NB4 (cell line): ENCODE results near the gene PPARA.

ENCODE experiments used
- CTCF ChIP-seq: IDR thresholded peaks from one replicate; pipeline ENCODE4 v1.5.1; 2012; ENCODE audit warnings: low read depth, low read length
- POLR2A ChIP-seq: IDR thresholded peaks from 2 replicates; pipeline ENCODE4 v1.6.1; 2011; ENCODE audit warnings: mild to moderate bottlenecking; ENCODE audit not compliant: insufficient read length; ENCODE audit errors: extremely low read depth

DNA sequence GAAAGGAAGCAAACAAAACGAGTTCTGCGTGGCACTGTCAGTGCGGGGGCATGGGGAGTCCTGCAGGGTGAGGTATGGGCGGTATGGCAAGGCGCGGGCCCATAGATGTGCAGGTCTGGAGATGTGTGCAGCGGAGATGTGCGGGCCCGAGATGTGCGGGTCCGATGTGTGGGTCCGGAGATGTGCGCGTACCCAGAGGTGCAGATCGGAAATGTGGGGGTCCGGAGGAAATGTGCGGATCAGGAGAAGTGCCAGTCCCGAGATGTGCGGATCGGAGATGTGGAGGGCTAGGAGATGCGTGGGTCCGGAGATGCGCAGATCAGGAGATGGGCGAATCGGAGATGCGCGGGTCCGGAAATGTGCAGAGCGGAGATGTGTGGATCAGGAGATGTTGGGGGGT, 63.8 kb downstream of the PPARA start:
- TF ChIP-seq CTCF: no peak
- TF ChIP-seq POLR2A: no peak
